Endothelial cell of umbilical vein (primary cell): ENCODE data around the gene INTU. TPM values are rescaled to one million over a fixed set of nuclear protein-coding genes. Genes with fewer than 3 reads are reported as not detected.

Source experiments
- BruUV-seq: library from RNA; stranded (reverse); fragments of 400-500 nt; replicated peaks from 2 replicates; lab custom pipeline; 2021; lab: Mats Ljungman, UMichigan
- CTCF ChIA-PET: fragments of 300-600, 350-600 bp; sonication (Branson Sonifier 250); formaldehyde crosslinking; loops from one replicate; lab custom pipeline; 2021; ENCODE audit warnings: antibody characterized with exemption, inconsistent platforms; lab: Charles Lee
- POLR2A ChIA-PET: fragments of 300-600, 350-600 bp; sonication (Branson Sonifier 250); formaldehyde crosslinking; loops from one replicate; lab custom pipeline; 2021; ENCODE audit warnings: antibody characterized with exemption, inconsistent platforms; lab: Charles Lee
- DNase-seq: peaks from one replicate; pipeline ENCODE4 v3.0.0-alpha.2; 2011; ENCODE audit warnings: low read depth, low spot score
- FAIRE-seq: peaks from 2 replicates; lab custom pipeline; 2011; peaks lifted over from hg19 to GRCh38; lab: Jason Lieb, UNC
- H2AFZ ChIP-seq: 2 replicates; pipeline ENCODE4 v1.6.0; 2012; ENCODE audit warnings: low read depth, low read length, control low read depth, inconsistent platforms
- H3K27ac ChIP-seq: 2 replicates; pipeline ENCODE4 v1.5.1; 2011; ENCODE audit warnings: low read depth, mild to moderate bottlenecking, control low read depth, low read length, moderate library complexity; ENCODE audit not compliant: insufficient read depth
- H3K27me3 ChIP-seq, 2 experiments: 2 replicates each; pipeline versions ENCODE4 v1.6.0 to v1.6.1; 2011; ENCODE audit warnings: low read length in 2 of 2, mixed read lengths in 1 of 2; ENCODE audit not compliant: control insufficient read depth in 2 of 2, insufficient read depth in 2 of 2
- H3K36me3 ChIP-seq, 2 experiments: 2 replicates in 1 of 2; 3 replicates in 1 of 2; pipeline ENCODE4 v1.5.1; 2011; ENCODE audit warnings: low read length in 2 of 2, mild to moderate bottlenecking in 1 of 2, moderate library complexity in 1 of 2; ENCODE audit not compliant: control insufficient read depth in 2 of 2, insufficient read depth in 2 of 2; ENCODE audit errors: extremely low read depth in 1 of 2
- H3K4me1 ChIP-seq: 3 replicates; pipeline ENCODE4 v1.5.1; 2011; ENCODE audit warnings: mild to moderate bottlenecking, low read length; ENCODE audit not compliant: control insufficient read depth, insufficient read depth; ENCODE audit errors: extremely low read depth
- H3K4me2 ChIP-seq: 2 replicates; pipeline ENCODE4 v1.6.1; 2011; ENCODE audit warnings: low read length, control low read depth, mixed read lengths; ENCODE audit not compliant: insufficient read depth
- H3K4me3 ChIP-seq, 3 experiments: fragments of 200-600 bp in 1 of 3; sonication (generic), shearing (Covaris generic) in 1 of 3; replicated peaks in 1 of 3; 2 replicates each; pipeline ENCODE4 v1.5.1; 2011 to 2016; ENCODE audit warnings: control low read depth in 3 of 3, low read length in 3 of 3, mild to moderate bottlenecking in 2 of 3, inconsistent platforms in 1 of 3, low read depth in 1 of 3, moderate library complexity in 1 of 3; ENCODE audit not compliant: insufficient read depth in 1 of 3
- H3K79me2 ChIP-seq: 2 replicates; pipeline ENCODE4 v1.6.0; 2012; ENCODE audit warnings: low read length, inconsistent platforms; ENCODE audit not compliant: control insufficient read depth, insufficient read depth
- H3K9ac ChIP-seq: replicated peaks from 2 replicates; pipeline ENCODE3; 2011; ENCODE audit warnings: low read length, control low read depth; ENCODE audit not compliant: insufficient read depth; ENCODE audit errors: extremely low read depth
- H3K9me1 ChIP-seq: replicated peaks from 3 replicates; pipeline ENCODE4 v1.6.0; 2011; ENCODE audit warnings: mild to moderate bottlenecking, low read length; ENCODE audit not compliant: control insufficient read depth, insufficient read depth; ENCODE audit errors: extremely low read depth
- H3K9me3 ChIP-seq: replicated peaks from 2 replicates; pipeline ENCODE4 v1.5.1; 2012; ENCODE audit warnings: low read length, inconsistent platforms; ENCODE audit not compliant: control insufficient read depth, insufficient read depth
- H4K20me1 ChIP-seq: replicated peaks from 2 replicates; pipeline ENCODE3; 2011; ENCODE audit warnings: mild to moderate bottlenecking, low read length; ENCODE audit not compliant: control insufficient read depth, insufficient read depth; ENCODE audit errors: extremely low read depth
- EZH2 ChIP-seq: IDR thresholded peaks from 2 replicates; pipeline ENCODE4 v1.6.1; 2012; ENCODE audit warnings: borderline replicate concordance, low read depth, mild to moderate bottlenecking, moderate library complexity, low read length, inconsistent platforms; ENCODE audit not compliant: severe bottlenecking
- FOS ChIP-seq: IDR thresholded peaks from 2 replicates; pipeline ENCODE4 v1.6.1; 2011; ENCODE audit warnings: mild to moderate bottlenecking, low read length, moderate library complexity, borderline replicate concordance; ENCODE audit not compliant: insufficient read depth
- JUN ChIP-seq: IDR thresholded peaks from 2 replicates; pipeline ENCODE4 v1.6.1; 2011; ENCODE audit warnings: borderline replicate concordance, low read depth; ENCODE audit not compliant: insufficient read length, insufficient read depth
- dilution Hi-C: fragments of 300-500 bp; cut with MboI; formaldehyde crosslinking; loops from one replicate; pipeline ENCODE4 v1.15.0; 2019; ENCODE audit warnings: low sequenced_read_pairs; ENCODE audit not compliant: extremely low pct_ligation_motif_present
- intact Hi-C: fragments of 100-400 bp; cut with micrococcal nuclease; formaldehyde crosslinking; loops from one replicate; pipeline ENCODE4 v1.10.0; 2022
- polyA plus RNA-seq, 4 experiments: library from polyadenylated mRNA; depleted of rRNA in 3 of 4; stranded (reverse) in 3 of 4; unstranded in 1 of 4; fragments of >200 nt; gene quantifications; 2 replicates each; pipeline versions ENCODE4 v1.2.1 to v1.2.3, GENCODE V29; 2011 to 2012; ENCODE audit warnings: missing spikeins in 1 of 4
- total RNA-seq: library from RNA; stranded (reverse); gene quantifications from 2 replicates; pipeline ENCODE4 v1.2.3, GENCODE V29; 2021
- TF ChIP-seq, protein P1 (sequence below): IDR thresholded peaks from 2 replicates; pipeline ENCODE4 v1.6.1; 2011; ENCODE audit not compliant: insufficient read depth, insufficient read length

INTU gene
- total and polyA plus RNA-seq, 2 donors (not counting 3 experiments of a cell fraction or from before 2014, with no cell fraction given) = 1.4 to 5.4 TPM

DNA sequence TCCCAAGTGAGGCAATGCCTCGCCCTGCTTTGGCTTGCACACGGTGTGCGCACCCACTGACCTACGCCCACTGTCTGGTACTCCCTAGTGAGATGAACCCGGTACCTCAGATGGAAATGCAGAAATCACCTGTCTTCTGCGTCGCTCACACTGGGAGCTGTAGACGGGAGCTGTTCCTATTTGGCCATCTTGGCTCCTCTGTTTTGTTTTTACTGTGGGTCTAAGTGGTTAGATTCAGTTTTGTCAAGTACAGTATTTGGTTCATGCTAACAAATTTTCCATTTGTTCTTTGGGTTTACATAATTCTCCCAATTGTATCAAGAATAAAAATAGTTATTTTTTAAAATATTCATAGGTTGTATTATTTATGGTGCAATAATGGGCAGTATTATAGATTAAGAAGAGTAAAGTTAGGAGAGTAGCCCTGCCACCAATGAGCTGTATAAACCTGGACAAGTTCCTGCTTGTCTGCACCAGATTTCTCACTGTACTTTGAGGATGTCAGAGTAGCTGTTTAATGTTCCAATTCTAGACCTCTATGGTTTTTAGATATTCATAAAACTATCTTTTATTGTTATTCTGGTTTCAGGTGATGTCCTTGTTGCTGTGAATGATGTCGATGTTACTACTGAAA is 23.4 kb downstream of the INTU start:
- Histone ChIP-seq H3K27ac (no peak overlapping the region), H3K9me3 (no peaks in the 10 kb centered on the region), H3K27me3 (no peaks in the 10 kb centered on the region), H3K36me3 (no peaks in the 10 kb centered on the region), H3K79me2 (no peaks in the 10 kb centered on the region), H2AFZ (no peak overlapping the region), H3K4me1 (no peaks in the 10 kb centered on the region), H3K4me3 (no peak overlapping the region), H3K9me1 (no peaks in the 10 kb centered on the region), H4K20me1 (no peaks in the 10 kb centered on the region), H3K9ac (no peak overlapping the region), H3K4me2 (no peak overlapping the region)
- FAIRE-seq = no peak
- no TSS peak for BruUV-seq
- ChIA-PET POLR2A (no interaction called here), CTCF (interaction anchor here (0.9 to 1.3 kb wide), 2 partner anchors 11 to 19 kb away, joined by 3 to 4 read pairs; no protein-coding TSS in a partner anchor)
- DNase-seq = no peak
- dilution Hi-C loops (no loop called here), intact Hi-C loops (no loop called here)
- TF ChIP-seq FOS (no peak), EZH2 (no peak), JUN (no peak)
- TF ChIP-seq, protein P1, sequence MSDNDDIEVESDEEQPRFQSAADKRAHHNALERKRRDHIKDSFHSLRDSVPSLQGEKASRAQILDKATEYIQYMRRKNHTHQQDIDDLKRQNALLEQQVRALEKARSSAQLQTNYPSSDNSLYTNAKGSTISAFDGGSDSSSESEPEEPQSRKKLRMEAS = no peak

DNA sequence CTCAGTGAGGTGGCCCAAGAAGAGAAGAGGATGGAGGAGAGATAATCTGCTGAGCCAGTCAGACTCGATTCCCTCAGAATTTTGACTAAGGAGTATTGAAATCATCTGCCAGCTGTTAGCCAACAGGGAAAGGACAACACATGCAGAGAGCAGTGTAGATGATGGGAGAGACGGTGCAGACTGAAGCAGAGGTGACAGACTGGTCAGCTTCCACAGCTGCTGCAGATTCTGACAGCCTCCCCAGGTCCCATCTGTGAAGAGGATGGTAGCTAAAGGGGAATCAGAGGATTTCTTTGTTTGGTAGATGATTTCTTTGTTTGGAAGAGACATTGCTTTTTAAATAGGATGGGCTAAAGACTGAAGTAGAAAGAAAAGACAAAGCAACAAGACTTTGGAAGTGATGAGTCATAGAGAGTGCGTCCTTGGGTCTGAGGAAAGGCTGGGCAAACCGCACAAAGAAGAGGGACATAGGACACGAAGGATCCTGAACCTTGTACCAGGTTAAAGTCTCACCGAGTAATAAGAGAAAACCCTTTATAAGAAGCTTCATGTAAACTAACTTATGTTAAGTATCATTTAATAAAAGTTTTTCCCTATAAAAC is 27.6 kb downstream of the INTU start:
- POLR2A ChIA-PET = no interaction called here
- Histone ChIP-seq H3K9me3 (no peaks in the 10 kb centered on the region), H3K4me2 (no peak overlapping the region), H3K4me3 (no peak overlapping the region), H3K4me1 (no peaks in the 10 kb centered on the region), H3K79me2 (no peaks in the 10 kb centered on the region), H3K9me1 (no peaks in the 10 kb centered on the region), H3K9ac (no peak overlapping the region), H3K27me3 (no peaks in the 10 kb centered on the region), H3K27ac (no peak overlapping the region), H2AFZ (no peak overlapping the region), H4K20me1 (no peaks in the 10 kb centered on the region), H3K36me3 (no peaks in the 10 kb centered on the region)
- no peak for FAIRE-seq
- dilution Hi-C loops (no loop called here), intact Hi-C loops (no loop called here)
- TF ChIP-seq JUN (peak; percentile 6), FOS (peak; percentile 16)
- TF ChIP-seq, protein P1 = no peak
- CTCF ChIA-PET = interaction anchor here (1.0 to 1.6 kb wide), 3 partner anchors 16 to 37 kb away, joined by 3 to 4 read pairs (median 4); partner anchors contain the start of gene INTU
- peak; percentile 17 for DNase-seq
- BruUV-seq = no TSS peak
